RWPE2 (cell line): ENCODE data around the gene AGPS.

Experiments used
- ATAC-seq: fragments of 200-7000 bp; cut with Tn5 transposase; 3 replicates; pipeline ENCODE4 v1.9.1; 2021; ENCODE audit warnings: low read depth
- DNase-seq: peaks from one replicate; pipeline ENCODE4 v3.0.0-alpha.2; 2020; ENCODE audit warnings: low spot score
- H3K27ac ChIP-seq: fragments of 450-650 bp; 2 replicates; pipeline ENCODE4 v1.5.1; 2017; ENCODE audit warnings: mild to moderate bottlenecking; ENCODE audit not compliant: poor library complexity, severe bottlenecking
- H3K27me3 ChIP-seq: fragments of 250-450 bp; sonication (Bioruptor Pico); 2 replicates; pipeline ENCODE4 v1.5.1; 2021; ENCODE audit warnings: mild to moderate bottlenecking, moderate library complexity; ENCODE audit not compliant: insufficient read depth, poor library complexity, severe bottlenecking
- H3K36me3 ChIP-seq: fragments of 250-450 bp; sonication (Bioruptor Pico); 2 replicates; pipeline ENCODE4 v1.5.1; 2020; ENCODE audit warnings: low read depth, mild to moderate bottlenecking, moderate library complexity
- H3K4me1 ChIP-seq: fragments of 250-450 bp; sonication (Bioruptor Pico); 2 replicates; pipeline ENCODE4 v1.5.1; 2021; ENCODE audit warnings: mild to moderate bottlenecking, moderate library complexity; ENCODE audit not compliant: insufficient read depth, poor library complexity, severe bottlenecking
- H3K4me3 ChIP-seq: fragments of 250-450 bp; sonication (Bioruptor Pico); 2 replicates; pipeline ENCODE4 v1.5.1; 2021; ENCODE audit warnings: mild to moderate bottlenecking, moderate library complexity; ENCODE audit not compliant: severe bottlenecking
- H3K9me3 ChIP-seq: fragments of 250-450 bp; sonication (Bioruptor Pico); 2 replicates; pipeline ENCODE4 v1.5.1; 2021; ENCODE audit warnings: mild to moderate bottlenecking, moderate library complexity; ENCODE audit not compliant: severe bottlenecking
- TF ChIP-seq, protein P1 (sequence below): fragments of 450-650 bp; IDR thresholded peaks from one replicate; pipeline ENCODE4 v1.5.1; 2017; ENCODE audit warnings: mild to moderate bottlenecking, moderate library complexity; ENCODE audit not compliant: poor library complexity, severe bottlenecking

The AGPS gene

GRCh38 chr2:177545981-177546585, 153.5 kb downstream of the AGPS start:
- H3K4me1 ChIP-seq, result no peaks in the 10 kb centered on the region
- no peak overlapping the region for H3K4me3 ChIP-seq
- ATAC-seq (no peak), DNase-seq (no peak)
- no peaks in the 10 kb centered on the region for H3K9me3 ChIP-seq
- no peaks in the 10 kb centered on the region for H3K36me3 ChIP-seq
- no peaks in the 10 kb centered on the region for H3K27me3 ChIP-seq
- no peak overlapping the region for H3K27ac ChIP-seq
- TF ChIP-seq, protein P1, sequence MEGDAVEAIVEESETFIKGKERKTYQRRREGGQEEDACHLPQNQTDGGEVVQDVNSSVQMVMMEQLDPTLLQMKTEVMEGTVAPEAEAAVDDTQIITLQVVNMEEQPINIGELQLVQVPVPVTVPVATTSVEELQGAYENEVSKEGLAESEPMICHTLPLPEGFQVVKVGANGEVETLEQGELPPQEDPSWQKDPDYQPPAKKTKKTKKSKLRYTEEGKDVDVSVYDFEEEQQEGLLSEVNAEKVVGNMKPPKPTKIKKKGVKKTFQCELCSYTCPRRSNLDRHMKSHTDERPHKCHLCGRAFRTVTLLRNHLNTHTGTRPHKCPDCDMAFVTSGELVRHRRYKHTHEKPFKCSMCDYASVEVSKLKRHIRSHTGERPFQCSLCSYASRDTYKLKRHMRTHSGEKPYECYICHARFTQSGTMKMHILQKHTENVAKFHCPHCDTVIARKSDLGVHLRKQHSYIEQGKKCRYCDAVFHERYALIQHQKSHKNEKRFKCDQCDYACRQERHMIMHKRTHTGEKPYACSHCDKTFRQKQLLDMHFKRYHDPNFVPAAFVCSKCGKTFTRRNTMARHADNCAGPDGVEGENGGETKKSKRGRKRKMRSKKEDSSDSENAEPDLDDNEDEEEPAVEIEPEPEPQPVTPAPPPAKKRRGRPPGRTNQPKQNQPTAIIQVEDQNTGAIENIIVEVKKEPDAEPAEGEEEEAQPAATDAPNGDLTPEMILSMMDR, result no peak

DNA sequence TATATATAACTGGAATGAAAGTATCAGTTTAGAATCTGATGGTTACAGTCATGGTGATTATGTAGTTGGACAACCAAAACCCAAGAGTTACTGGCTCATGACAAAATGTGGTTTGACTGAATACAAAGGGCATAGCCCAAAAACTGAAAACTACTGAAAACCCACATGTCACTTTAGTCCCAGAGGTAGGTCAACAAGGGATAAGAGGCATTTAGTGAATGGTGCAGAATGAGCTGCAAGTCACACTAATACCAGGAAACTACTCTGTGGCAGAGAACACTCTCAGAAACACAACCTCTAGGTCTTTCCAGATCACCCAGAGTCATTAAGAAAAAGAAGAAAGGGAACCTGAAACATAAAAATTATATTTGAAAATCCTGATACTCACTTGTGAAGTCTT, 154.5 kb downstream of the AGPS start:
- no peaks in the 10 kb centered on the region for H3K9me3 ChIP-seq

GRCh38 chr2:177547772-177548171, 155.2 kb downstream of the AGPS start:
- H3K27ac ChIP-seq, result no peak overlapping the region
- H3K4me3 ChIP-seq, result no peak overlapping the region
- H3K27me3 ChIP-seq, result no peaks in the 10 kb centered on the region
- H3K9me3 ChIP-seq, result no peaks in the 10 kb centered on the region
- H3K4me1 ChIP-seq, result no peaks in the 10 kb centered on the region
- H3K36me3 ChIP-seq, result no peaks in the 10 kb centered on the region
- ATAC-seq, result no peak
- DNase-seq, result no peak
- TF ChIP-seq, protein P1, result no peak

More for the DNA sequence above, 154.5 kb downstream of the AGPS start:
- TF ChIP-seq, protein P1, result no peak
- DNase-seq, result no peak
- H3K36me3 ChIP-seq, result no peaks in the 10 kb centered on the region
- H3K4me1 ChIP-seq, result no peaks in the 10 kb centered on the region
- H3K27me3 ChIP-seq, result no peaks in the 10 kb centered on the region
- no peak overlapping the region for H3K27ac ChIP-seq
- ATAC-seq, result no peak
- H3K4me3 ChIP-seq, result no peak overlapping the region

GRCh38 chr2:177548636-177549035, 156.1 kb downstream of the AGPS start:
- Histone ChIP-seq H3K27ac (no peak overlapping the region), H3K4me1 (peaks cover 2% of the 10 kb centered on the region), H3K4me3 (no peak overlapping the region), H3K9me3 (no peaks in the 10 kb centered on the region), H3K36me3 (no peaks in the 10 kb centered on the region), H3K27me3 (no peaks in the 10 kb centered on the region)
- TF ChIP-seq, protein P1, result no peak
- no peak for ATAC-seq
- no peak for DNase-seq

- no peak for DNase-seq
- no peaks in the 10 kb centered on the region for H3K36me3 ChIP-seq
- H3K27ac ChIP-seq, result no peak overlapping the region
- no peaks in the 10 kb centered on the region for H3K9me3 ChIP-seq
- peaks cover 4% of the 10 kb centered on the region for H3K4me1 ChIP-seq
- no peak for ATAC-seq
- H3K4me3 ChIP-seq, result no peak overlapping the region
- no peaks in the 10 kb centered on the region for H3K27me3 ChIP-seq
- TF ChIP-seq, protein P1, result no peak
These were observed 156.6 kb downstream of the AGPS start for GRCh38 chr2:177549171-177549570.
